OCI-LY3 (cell line): ENCODE measurements around the gene FKBP14.

Experiments used
- EZH2phosphoT487 ChIP-seq: fragments of 200-600 bp; shearing (Covaris generic); IDR thresholded peaks from 2 replicates; pipeline ENCODE4 v1.6.1; 2018; ENCODE audit warnings: antibody characterized with exemption, mixed run types, low read depth
- TF ChIP-seq, protein P1 (sequence below): fragments of 200-600, 300-600 bp; sonication (generic); IDR thresholded peaks from 2 replicates; pipeline ENCODE4 v1.5.1; 2014; ENCODE audit warnings: antibody characterized with exemption, low read length, low read depth

GRCh38 chr7:29977886-29978651 lies 48.4 kb downstream of the FKBP14 start:
- TF ChIP-seq, protein P1, sequence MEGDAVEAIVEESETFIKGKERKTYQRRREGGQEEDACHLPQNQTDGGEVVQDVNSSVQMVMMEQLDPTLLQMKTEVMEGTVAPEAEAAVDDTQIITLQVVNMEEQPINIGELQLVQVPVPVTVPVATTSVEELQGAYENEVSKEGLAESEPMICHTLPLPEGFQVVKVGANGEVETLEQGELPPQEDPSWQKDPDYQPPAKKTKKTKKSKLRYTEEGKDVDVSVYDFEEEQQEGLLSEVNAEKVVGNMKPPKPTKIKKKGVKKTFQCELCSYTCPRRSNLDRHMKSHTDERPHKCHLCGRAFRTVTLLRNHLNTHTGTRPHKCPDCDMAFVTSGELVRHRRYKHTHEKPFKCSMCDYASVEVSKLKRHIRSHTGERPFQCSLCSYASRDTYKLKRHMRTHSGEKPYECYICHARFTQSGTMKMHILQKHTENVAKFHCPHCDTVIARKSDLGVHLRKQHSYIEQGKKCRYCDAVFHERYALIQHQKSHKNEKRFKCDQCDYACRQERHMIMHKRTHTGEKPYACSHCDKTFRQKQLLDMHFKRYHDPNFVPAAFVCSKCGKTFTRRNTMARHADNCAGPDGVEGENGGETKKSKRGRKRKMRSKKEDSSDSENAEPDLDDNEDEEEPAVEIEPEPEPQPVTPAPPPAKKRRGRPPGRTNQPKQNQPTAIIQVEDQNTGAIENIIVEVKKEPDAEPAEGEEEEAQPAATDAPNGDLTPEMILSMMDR, result no peak
- TF ChIP-seq EZH2phosphoT487, result no peak
